HG03378 (cell line): Measurements from ENCODE around the gene INO80.

Experiments
- ATAC-seq: cut with Tn5 transposase; IDR thresholded peaks from one replicate; pipeline ENCODE4 v1.9.1; 2021; ENCODE audit warnings: mild to moderate bottlenecking, moderate library complexity; ENCODE audit not compliant: unreplicated experiment

INO80 gene

DNA sequence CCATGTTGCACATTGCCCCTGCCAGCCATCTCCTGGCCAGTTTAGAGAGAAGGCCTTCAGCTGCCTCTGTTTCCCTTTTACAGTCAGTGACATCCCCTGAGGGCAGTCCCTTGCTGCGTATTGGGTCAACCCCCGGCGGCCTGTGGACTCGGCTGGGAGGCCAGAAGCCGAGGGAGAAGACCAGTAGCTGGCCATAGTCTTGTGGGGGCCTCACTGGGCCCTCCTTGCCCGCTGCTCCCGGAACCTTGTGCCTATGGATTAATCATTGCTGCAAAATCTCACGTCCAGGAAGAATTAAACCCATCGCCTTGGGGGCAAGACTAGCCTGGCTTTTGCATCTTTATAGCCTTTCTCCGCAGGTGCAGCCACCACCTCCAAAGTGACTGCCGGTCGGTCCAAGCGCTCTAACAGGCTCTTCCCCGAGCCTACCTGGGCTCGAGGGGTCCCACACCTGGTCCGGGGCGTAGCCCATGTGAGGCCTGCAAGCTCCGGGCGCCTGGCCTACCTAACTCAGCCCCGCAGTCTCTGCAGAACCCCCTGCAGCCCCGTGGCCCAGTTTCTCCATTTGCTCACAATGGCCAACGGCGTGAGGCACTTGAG, 163.7 kb downstream of the INO80 start:
- ATAC-seq, result no peak

DNA sequence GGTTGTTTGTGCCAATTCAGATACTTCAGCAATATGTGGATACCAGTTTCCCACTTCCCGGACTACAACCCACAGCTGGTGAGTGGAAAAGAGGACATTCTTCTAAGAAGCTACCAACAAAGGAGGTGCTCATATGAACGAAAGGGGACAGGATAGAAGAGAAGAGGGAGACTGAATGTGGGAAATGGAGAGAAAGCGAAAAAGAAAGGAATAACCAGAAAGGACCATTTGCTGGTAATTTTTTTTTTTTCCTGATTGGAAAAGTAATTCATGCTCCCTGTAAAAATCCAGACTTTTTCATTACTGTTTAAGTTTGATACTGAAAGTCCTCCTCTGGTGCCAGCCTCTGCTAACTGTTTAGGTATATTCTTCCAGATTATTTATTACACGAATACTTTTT, 164.3 kb downstream of the INO80 start:
- no peak for ATAC-seq

DNA sequence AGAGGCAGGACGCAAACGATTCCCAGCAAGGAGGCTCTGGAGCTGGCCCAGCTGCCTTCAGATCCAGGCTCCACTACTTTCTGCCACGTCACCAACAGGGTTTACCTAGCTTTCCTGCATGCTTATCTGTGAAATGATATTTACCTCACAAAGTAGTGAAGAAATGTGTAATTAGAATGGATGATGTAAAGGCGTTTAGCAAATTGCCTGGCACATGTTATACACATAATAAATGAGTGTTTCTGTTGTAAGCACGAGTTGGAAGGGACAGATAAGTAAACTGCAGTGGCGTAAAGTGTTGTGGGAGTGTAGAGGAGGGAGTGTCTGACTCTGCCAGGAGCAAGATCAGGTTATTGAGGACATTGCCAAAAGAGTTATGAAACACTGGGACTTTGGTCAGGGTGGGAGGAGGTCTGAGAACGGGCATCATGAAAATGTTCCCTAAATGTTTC, 166.3 kb downstream of the INO80 start:
- ATAC-seq, result no peak

DNA sequence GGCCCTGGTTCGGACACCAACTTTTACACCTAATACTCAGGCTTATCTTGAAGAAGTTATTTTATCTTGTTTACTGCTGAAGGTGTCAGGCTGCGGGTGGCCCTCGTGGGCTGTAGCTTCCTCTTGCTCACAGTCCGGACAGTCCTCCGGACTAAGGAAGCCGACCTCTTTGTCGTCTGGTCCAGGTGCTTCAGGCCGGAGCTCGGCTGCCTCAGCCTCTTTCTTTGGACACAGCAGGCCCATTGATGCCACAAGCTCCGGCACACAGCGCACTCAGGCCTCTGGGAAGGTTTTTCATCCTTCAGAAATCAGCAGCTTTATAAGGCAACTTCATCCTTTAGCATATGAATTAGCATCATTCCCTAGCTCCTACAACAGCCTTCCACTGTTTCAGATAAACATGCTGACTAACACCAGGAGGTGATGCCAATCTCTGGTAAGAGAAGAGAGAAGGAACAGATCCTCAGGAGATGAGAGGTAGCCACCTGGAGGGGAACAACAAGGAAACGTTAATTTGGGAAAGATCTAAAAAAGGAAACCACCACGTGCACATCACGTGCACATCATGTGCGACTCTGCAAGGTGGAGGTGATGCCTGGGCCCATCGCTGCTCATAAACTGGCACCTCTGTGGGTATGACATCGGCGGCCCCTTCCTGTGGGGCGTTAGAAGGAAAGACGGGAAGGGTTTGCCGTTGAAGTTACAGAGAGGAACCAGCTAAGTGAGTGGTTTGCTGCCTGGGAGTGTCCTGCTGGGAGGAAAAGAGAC, 167.2 kb downstream of the INO80 start:
- ATAC-seq, result no peak

DNA sequence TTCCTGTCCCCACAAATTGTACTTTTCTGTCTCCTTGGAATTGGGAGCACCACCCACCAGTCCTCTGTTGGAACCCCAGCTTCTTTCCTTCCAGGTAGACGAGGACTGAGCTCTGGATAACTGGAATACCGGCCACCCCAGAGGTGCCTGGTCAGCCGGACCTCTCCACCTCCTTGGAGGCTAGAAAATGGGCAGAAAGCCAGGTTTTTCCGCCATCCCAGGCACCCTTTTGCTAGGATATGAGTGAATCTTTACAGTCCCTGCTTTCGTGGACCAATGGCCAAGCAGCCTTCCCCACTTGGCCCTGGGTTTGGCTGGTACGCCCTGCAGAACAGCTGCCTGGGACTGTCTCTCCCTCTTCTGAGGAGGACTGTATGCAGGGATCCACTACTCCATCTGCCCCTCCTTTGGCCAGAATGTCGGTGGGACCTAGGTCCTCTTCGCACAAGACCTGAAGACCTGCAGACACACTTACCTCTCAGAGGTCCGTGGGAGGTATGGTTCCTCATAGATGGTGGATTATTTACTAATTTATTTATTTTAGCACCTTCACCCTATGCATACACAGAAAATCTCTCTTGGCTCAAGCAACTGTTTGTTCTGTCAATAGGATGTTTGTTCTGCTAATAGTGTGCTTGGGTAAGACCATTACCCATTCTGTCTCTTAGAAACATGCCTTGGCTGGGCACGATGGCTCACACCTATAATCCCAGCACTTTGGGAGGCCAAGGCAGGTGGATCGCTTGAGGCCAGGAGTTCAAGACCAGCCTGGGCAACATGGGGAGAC, 171.4 kb downstream of the INO80 start:
- ATAC-seq, result no peak

DNA sequence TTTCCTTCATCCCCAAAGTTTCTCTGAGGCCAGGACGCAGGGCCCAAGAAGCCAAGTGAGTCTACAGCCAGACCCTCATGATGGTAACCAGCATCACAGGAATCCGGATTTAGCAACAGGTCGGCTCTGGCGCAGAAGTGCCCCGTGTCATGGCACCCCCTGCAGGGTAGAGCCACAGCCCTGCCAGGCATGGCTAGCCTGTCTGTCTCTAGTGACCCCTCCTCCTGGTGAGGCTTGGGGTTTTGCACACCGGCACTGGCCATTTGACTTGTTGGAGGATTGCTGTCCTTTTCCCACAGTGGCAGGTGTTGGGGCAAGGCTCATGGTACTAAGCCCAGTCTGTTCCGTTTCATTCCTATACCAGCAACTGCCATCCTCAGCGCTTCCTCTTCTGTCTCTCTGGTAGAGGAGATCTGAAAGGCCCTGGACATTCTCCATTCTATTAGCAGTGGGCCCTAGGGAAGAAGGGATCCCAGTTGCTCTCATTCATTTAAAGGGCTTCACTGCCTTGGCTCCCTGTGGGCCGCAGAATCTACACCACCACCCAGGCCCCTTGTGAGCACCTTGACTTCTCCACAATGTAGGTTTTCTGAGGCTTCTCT, 172.2 kb downstream of the INO80 start:
- ATAC-seq, result no peak

DNA sequence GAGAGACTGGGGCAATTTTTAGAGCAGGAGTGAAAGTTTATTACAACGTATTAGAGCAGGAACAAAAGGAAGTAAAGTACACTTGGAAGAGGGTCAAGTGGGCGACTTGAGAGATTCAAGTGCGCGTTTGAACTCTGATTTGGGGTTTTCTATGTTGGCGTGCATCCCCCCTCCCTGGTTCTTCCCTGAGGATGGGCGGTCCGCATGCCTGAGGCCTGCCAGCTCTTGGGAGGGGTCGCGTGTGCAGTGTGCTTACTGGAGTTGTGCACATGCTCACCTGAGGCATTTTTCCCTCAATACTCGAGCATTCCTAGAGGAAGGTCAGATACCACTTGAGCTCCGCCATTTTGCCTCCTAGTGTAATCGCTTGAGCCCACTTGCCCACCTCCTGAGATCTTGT, 173.2 kb downstream of the INO80 start:
- no peak for ATAC-seq

DNA sequence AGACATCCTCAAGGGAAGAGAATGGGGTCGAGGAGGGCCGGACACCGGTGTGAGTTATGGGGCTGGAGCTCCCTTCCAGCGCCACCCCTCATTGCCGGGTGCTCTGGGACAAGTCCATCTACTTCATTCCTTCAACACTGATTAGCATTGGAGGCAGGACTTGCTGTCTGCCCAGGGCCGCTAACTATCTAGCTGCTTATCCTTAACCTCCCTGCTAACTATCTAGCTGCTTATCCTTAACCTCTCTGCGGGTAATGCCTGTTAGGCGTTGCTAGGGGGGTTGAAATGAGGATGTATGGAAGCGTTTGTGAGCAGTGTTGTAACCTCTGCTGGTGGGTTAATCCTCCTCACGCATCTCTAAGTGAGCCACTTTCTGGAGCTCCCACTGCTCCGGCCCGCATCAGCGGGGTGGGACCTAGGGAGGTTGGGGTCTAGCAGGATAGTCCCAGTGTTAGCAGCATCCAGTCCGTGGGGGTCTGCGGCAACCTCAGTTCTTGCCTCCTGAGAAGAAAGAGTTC, 173.7 kb downstream of the INO80 start:
- no peak for ATAC-seq

DNA sequence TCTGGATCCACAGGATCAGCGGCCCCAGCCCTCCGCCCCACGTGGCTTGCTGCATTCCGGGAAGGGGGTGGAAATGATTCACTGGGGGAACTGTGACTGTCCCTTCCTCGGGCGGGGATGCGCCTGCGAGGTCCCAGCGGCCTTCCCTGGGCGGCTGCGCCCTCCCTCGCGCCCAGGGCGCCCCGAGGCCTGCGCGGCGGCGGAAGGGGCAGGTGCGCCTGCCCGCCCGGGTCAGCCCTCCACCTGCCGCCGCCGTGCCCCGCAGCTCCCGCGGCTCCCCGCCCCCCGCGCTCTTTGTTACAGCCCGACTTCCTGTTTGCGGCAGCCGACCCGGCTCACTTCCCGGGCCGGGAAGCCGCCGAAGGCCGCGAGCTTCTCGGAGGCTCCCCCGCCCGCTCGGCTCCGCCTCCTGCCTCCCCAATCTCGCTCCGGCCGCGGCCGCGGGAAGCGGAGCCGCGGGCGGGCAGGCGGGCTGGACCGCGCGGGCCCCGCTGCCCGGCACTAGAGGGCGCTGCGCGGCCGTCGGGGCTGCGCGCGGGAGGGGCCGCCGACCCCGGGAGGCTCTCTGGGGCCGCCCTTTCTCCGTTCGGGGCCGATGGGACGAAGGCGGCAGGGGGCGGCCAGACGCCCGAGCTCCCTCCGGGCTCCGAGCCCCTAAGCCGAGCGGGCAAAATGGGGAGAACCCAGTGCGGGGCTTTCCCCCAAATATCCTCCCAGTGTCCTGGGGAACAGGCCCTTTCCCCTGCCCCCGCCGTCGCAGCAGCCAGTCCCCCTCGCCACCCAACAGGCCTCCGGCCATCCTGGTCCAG, 174.3 kb downstream of the INO80 start:
- ATAC-seq, result no peak

DNA sequence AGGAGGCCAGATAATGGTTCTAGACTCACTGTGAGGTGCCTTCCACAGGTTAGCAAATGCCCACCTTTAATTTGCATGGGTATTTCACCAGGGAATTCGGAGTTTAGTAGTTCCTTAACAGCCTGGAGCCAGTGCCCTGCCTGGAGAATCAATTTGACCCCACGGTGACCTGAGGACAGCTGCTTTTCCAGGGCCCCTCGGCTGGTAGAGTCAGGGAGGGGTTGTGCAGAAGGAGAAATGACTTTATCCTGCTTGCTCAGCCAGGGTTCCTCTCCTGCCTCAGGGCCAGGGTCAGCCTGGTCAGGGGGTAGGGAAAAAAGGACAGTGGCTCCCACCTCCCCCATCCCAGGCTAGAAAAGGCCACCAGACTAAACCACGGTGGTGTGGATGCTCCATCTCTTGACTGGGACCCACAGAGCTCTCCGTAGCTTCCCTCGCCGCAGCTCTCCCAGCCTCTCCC, 175.0 kb downstream of the INO80 start:
- ATAC-seq, result no peak

DNA sequence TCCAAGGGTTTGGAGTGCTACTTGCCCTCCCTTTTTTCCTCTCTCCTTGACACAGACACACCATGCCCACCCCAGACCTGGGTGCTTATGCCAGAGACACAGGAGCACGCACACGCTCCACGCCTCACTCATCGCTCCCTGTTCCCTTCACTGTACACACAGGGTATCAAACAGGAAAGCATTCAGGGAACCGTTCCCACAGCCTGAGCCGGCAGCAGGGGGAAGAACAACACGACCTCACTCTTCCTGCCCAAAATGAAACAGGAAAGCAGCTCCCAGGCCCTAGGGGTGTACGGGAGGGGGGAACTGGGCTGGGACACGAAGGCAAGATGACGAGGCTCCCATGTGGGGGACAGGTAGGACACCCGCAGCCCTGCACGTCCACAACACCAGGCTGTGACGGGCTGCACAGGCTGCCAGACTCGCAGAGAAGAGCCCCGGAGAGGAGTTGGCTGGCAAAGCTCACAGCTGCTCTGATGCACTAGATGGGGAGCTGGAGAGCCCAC, 175.7 kb downstream of the INO80 start:
- ATAC-seq, result no peak

DNA sequence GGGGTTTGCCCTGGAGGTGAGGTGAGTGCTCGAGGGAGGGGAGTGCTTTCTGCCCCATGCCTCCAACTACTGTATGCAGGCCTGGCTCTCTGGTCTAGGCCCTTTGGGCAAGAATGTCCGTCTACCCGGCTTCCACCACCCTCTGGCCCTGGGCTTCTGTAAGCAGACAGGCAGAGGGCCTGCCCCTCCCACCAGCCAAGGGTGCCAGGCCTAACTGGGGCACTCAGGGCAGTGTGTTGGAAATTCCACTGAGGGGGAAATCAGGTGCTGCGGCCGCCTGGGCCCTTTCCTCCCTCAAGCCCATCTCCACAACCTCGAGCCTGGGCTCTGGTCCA, 177.6 kb downstream of the INO80 start:
- ATAC-seq, result no peak

DNA sequence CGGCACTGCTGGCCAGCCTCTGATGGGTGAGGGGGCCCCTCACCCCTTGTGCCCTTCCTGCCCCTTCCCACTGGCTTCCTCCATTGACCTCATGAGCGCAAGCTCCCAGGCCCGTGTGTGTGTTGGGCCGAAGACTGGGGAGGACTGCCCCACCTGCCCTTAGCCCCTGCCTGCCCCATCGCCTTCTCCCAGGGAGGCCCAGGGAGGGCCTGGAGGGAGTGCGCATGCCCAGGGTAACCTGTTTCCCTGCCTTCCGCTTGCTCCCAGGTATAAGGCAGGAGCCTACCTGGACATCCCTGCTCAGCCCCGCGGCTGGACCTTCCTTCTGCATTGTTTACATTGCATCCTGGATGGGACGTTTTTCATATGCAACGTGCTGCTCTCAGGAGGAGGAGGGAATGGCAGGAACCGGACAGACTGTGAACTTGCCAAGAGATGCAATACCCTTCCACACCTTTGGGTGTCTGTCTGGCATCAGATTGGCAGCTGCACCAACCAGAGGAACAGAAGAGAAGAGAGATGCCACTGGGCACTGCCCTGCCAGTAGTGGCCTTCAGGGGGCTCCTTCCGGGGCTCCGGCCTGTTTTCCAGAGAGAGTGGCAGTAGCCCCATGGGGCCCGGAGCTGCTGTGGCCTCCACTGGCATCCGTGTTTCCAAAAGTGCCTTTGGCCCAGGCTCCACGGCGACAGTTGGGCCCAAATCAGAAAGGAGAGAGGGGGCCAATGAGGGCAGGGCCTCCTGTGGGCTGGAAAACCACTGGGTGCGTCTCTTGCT, 178.1 kb downstream of the INO80 start:
- ATAC-seq, result no peak

DNA sequence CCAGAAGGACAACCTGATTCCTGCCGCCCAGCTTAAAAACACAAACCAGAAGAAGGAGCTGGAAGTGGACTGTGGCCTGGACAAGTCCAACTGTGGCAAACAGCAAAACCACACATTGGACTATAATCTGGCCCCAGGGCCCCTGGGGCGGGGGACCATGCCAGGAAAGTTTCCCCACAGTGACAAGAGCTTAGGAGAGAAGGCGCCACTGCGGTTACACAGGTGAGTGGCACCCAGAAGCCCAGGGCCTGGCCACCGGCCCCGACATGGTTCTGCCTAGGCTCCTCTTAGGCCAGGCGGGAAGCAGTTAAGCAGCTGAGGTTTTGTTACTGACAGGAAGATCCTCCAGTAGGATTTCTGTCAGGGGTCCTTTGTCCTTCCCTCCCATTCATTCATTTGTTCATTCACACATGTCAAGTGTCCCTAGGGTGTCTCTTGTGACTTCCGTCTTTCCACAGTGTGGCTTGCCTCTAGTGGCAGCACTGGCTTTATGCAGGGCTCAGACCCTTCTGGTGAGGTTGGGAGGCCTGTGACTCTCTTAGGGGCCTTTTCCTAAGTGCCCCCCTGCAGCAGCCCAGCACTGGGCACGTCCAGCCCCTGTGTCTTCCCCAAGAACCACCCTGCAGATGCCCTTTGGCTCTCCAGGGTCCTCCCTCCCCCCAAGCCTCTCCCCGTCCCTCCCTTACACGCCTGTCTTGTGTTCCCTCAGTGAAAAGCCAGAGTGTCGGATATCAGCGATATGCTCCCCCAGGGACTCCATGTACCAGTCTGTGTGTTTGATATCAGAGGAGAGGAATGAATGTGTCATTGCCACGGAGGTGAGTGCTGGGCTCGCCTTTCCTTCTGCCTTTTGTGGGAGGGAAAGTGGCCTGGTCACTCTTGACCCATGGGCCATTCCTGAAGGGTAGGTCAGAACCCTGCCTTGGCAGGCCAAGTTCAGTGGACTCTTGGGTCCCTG, 179.1 kb downstream of the INO80 start:
- ATAC-seq, result no peak

DNA sequence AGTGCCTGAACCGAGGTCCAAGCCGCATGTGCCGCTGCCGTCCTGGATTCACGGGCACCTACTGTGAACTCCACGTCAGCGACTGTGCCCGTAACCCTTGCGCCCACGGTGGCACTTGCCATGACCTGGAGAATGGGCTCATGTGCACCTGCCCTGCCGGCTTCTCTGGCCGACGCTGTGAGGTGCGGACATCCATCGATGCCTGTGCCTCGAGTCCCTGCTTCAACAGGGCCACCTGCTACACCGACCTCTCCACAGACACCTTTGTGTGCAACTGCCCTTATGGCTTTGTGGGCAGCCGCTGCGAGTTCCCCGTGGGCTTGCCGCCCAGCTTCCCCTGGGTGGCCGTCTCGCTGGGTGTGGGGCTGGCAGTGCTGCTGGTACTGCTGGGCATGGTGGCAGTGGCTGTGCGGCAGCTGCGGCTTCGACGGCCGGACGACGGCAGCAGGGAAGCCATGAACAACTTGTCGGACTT, 179.8 kb downstream of the INO80 start:
- ATAC-seq, result no peak

DNA sequence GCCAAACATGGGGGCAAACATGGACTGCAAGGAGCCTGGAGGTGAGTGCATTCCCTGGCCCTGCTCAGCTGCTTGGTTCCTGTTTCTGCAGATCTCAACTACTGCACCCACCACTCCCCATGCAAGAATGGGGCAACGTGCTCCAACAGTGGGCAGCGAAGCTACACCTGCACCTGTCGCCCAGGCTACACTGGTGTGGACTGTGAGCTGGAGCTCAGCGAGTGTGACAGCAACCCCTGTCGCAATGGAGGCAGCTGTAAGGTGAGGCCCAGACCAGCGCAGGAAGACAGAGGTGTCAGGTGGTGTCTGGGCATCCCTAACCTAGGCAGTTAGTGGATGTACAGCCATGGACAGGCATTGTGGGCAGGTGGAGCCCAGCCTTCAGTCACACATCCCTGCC, 181.6 kb downstream of the INO80 start:
- ATAC-seq, result no peak

DNA sequence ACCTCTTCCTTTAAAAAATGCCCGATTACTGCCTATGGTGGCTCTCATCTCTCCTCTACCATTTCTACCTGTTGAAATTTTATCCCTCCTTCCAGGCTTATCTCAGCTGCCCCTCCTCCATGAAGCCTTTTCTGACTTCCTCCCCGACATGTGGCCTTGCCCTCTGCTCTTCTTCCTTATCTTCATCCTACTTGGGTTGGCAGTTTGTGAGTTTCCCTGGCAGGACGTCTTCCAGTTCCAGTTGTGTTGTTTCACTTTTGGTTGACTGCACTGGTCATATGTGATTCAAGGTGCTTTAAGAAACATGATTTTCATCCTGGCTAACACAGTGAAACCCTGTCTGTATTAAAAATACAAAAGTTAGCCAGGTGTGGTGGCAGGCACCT, 182.6 kb downstream of the INO80 start:
- ATAC-seq, result no peak
